HepG2 (cell line): ENCODE results near the gene GDF7. TPM values are rescaled to one million over a fixed set of nuclear protein-coding genes. Genes with fewer than 3 reads are reported as not detected.

Experiments used
- AGO2 ChIP-seq: fragments of 200-400 bp; formaldehyde crosslinking; optimal IDR thresholded peaks from 2 replicates; pipeline ENCODE3; 2017; ENCODE audit warnings: mild to moderate bottlenecking, low read depth, low read length, moderate library complexity
- DNMT3B ChIP-seq: conservative IDR thresholded peaks from 2 replicates; pipeline ENCODE4 v1.6.1; 2016; ENCODE audit warnings: missing biosample characterization, control low read depth
- HDAC1 ChIP-seq: sonication (generic); formaldehyde crosslinking; IDR thresholded peaks from 2 replicates; pipeline ENCODE4 v1.5.1; 2020; ENCODE audit warnings: mild to moderate bottlenecking, missing genetic modification reagents
- HIVEP1 ChIP-seq: sonication (generic); formaldehyde crosslinking; IDR thresholded peaks from 2 replicates; pipeline ENCODE4 v1.4.0; 2020; ENCODE audit warnings: mild to moderate bottlenecking, missing genetic modification reagents
- KDM5B ChIP-seq: sonication (generic); formaldehyde crosslinking; IDR thresholded peaks from 2 replicates; pipeline ENCODE4 v1.4.0; 2020; ENCODE audit warnings: missing genetic modification reagents, mild to moderate bottlenecking, borderline replicate concordance
- KLF11 ChIP-seq: IDR thresholded peaks from 2 replicates; pipeline ENCODE4 v1.6.1; 2016; ENCODE audit warnings: missing compliant biosample characterization
- PPARG ChIP-seq: conservative IDR thresholded peaks from 2 replicates; pipeline ENCODE4 v1.6.1; 2016; ENCODE audit warnings: missing biosample characterization, missing genetic modification reagents
- SALL2 ChIP-seq: sonication (generic); formaldehyde crosslinking; IDR thresholded peaks from 2 replicates; pipeline ENCODE4 v1.8.1; 2023; ENCODE audit warnings: mild to moderate bottlenecking, missing genetic modification reagents, inconsistent platforms
- SATB2 ChIP-seq: sonication (generic); formaldehyde crosslinking; IDR thresholded peaks from 2 replicates; pipeline ENCODE4 v1.5.0; 2020; ENCODE audit warnings: missing genetic modification reagents
- SIX4 ChIP-seq: sonication (generic); formaldehyde crosslinking; IDR thresholded peaks from 2 replicates; pipeline ENCODE4 v1.4.0; 2020; ENCODE audit warnings: missing genetic modification reagents
- SP4 ChIP-seq: sonication (generic); formaldehyde crosslinking; IDR thresholded peaks from 2 replicates; pipeline ENCODE4 v1.8.1; 2023; ENCODE audit warnings: mild to moderate bottlenecking, missing genetic modification reagents
- SRSF1 ChIP-seq: fragments of 200-400 bp; formaldehyde crosslinking; optimal IDR thresholded peaks from 2 replicates; pipeline ENCODE3; 2017; ENCODE audit warnings: mild to moderate bottlenecking, low read depth, low read length, moderate library complexity
- TEAD3 ChIP-seq: optimal IDR thresholded peaks from 2 replicates; pipeline ENCODE3; 2016; ENCODE audit warnings: borderline replicate concordance
- U2AF2 ChIP-seq: fragments of 200-400 bp; formaldehyde crosslinking; IDR thresholded peaks from 2 replicates; pipeline ENCODE4 v1.6.1; 2017; ENCODE audit warnings: low read depth, mild to moderate bottlenecking, low read length
- ZNF101 ChIP-seq: sonication (generic); formaldehyde crosslinking; IDR thresholded peaks from 2 replicates; pipeline ENCODE4 v1.4.0; 2020; ENCODE audit warnings: mild to moderate bottlenecking, low read depth, missing genetic modification reagents, borderline replicate concordance
- ZNF232 ChIP-seq: sonication (generic); formaldehyde crosslinking; IDR thresholded peaks from 2 replicates; pipeline ENCODE4 v1.4.0; 2020; ENCODE audit warnings: missing genetic modification reagents, borderline replicate concordance
- ZNF460 ChIP-seq: sonication (generic); formaldehyde crosslinking; IDR thresholded peaks from 2 replicates; pipeline ENCODE4 v1.5.1; 2020; ENCODE audit warnings: missing genetic modification reagents, mild to moderate bottlenecking, borderline replicate concordance
- ZNF510 ChIP-seq: sonication (generic); formaldehyde crosslinking; IDR thresholded peaks from 2 replicates; pipeline ENCODE4 v1.4.0; 2020; ENCODE audit warnings: low read depth, mild to moderate bottlenecking, missing genetic modification reagents
- ZNF567 ChIP-seq: sonication (generic); formaldehyde crosslinking; IDR thresholded peaks from 2 replicates; pipeline ENCODE4 v1.8.1; 2023; ENCODE audit warnings: mild to moderate bottlenecking, missing genetic modification reagents, borderline replicate concordance
- ZNF775 ChIP-seq: sonication (generic); formaldehyde crosslinking; IDR thresholded peaks from 2 replicates; pipeline ENCODE4 v1.4.0; 2020; ENCODE audit warnings: missing genetic modification reagents, mild to moderate bottlenecking, moderate library complexity, borderline replicate concordance
- ZSCAN31 ChIP-seq: sonication (generic); formaldehyde crosslinking; IDR thresholded peaks from 2 replicates; pipeline ENCODE4 v1.5.0; 2020; ENCODE audit warnings: low read depth, mild to moderate bottlenecking, missing genetic modification reagents
- polyA plus RNA-seq, 8 experiments: library from polyadenylated mRNA; depleted of rRNA in 3 of 8; stranded (reverse) in 7 of 8; unstranded in 1 of 8; fragments of >200 nt; fragmentation: Illumina TruSeq in 4 of 8; extraction: Trizol in 4 of 8; gene quantifications; 2 replicates each; pipeline versions ENCODE4 v1.2.1 to v1.2.3, GENCODE V29; 2011 to 2016; ENCODE audit warnings: low read depth in 4 of 8, missing spikeins in 1 of 8, mixed read lengths in 1 of 8; ENCODE audit not compliant: insufficient read depth in 1 of 8
- total RNA-seq, 5 experiments: library from RNA; depleted of rRNA; stranded (reverse); fragments of >200 nt; fragmentation: Illumina TruSeq; extraction: Trizol; gene quantifications; 2 replicates each; pipeline ENCODE4 v1.2.3, GENCODE V29; 2016; ENCODE audit warnings: low read depth in 1 of 5
- TF ChIP-seq, protein P1 (sequence below): sonication (generic); formaldehyde crosslinking; IDR thresholded peaks from 2 replicates; pipeline ENCODE4 v1.4.0; 2020; ENCODE audit warnings: missing genetic modification reagents, borderline replicate concordance
- TF ChIP-seq, protein P2 (sequence below): sonication (generic); formaldehyde crosslinking; IDR thresholded peaks from 2 replicates; pipeline ENCODE4 v1.8.1; 2023; ENCODE audit warnings: mild to moderate bottlenecking, missing genetic modification reagents
- TF ChIP-seq, protein P3 (sequence below): sonication (generic); formaldehyde crosslinking; IDR thresholded peaks from 2 replicates; pipeline ENCODE4 v1.5.1; 2020; ENCODE audit warnings: mild to moderate bottlenecking, moderate library complexity, missing genetic modification reagents

GDF7 gene
- total and polyA plus RNA-seq, 2 of the 13 experiments (the other 11 are each of a cell fraction or from before 2014, with no cell fraction given), result 1.6 to 15.0 TPM

DNA sequence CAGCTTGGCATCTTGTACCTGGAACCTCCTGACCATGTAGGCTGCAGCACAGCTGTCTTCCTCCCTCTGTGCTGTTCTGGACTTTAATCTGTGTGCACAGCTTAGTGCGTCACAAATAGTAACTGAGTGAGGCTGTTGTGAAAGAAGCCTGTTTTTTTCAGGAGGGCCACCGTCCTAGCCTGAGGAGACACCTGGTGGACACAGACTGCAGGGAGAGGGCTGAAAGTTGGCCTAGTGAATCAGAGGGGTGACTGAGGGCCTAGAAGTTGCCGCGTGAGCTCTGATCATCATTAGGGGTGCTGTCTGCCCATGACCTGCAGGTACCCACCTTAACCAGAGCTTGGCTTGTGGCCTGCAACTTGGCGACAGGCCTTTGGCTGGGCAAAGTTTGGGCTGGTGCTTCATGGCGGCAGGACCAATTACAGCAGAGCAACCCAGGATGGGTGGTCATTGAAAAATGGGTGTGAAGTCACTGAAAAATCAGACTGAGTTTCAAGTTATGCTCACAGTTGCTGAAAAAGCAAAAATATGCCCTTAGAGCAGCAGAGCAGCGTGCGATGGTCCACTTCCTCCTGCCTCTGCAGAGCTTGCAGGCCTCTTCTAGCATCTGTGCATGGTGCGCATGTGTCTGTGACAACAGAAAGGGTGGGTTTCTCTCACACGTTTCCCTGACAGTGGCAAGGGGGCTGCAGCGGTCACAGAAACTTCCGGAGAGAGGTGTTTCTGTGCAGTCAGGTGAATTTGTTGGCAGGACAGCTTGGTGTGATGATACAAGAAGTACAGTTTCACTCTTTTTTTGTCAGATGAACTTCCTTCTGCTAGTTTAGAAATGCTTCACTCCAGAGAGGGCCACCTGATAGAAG is 9.6 kb downstream of the GDF7 start (continued):
- TF ChIP-seq, protein P1, sequence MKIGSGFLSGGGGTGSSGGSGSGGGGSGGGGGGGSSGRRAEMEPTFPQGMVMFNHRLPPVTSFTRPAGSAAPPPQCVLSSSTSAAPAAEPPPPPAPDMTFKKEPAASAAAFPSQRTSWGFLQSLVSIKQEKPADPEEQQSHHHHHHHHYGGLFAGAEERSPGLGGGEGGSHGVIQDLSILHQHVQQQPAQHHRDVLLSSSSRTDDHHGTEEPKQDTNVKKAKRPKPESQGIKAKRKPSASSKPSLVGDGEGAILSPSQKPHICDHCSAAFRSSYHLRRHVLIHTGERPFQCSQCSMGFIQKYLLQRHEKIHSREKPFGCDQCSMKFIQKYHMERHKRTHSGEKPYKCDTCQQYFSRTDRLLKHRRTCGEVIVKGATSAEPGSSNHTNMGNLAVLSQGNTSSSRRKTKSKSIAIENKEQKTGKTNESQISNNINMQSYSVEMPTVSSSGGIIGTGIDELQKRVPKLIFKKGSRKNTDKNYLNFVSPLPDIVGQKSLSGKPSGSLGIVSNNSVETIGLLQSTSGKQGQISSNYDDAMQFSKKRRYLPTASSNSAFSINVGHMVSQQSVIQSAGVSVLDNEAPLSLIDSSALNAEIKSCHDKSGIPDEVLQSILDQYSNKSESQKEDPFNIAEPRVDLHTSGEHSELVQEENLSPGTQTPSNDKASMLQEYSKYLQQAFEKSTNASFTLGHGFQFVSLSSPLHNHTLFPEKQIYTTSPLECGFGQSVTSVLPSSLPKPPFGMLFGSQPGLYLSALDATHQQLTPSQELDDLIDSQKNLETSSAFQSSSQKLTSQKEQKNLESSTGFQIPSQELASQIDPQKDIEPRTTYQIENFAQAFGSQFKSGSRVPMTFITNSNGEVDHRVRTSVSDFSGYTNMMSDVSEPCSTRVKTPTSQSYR, result peak; percentile 68; the same call in 1 of the 2 replicates
- TF ChIP-seq SP4 (CRISPR knock-in tag) (peak; percentile 68; the same call in 1 of the 2 replicates), ZNF101 (CRISPR knock-in tag) (peak; percentile 80; the same call in 1 of the 2 replicates), DNMT3B (CRISPR knock-in tag) (peak; percentile 81; the same call in 1 of the 2 replicates), HIVEP1 (CRISPR knock-in tag) (peak; percentile 81), ZNF510 (CRISPR knock-in tag) (0 out of 2 replicates have a peak, but pooled peaks have one; percentile 49), ZNF775 (CRISPR knock-in tag) (0 out of 2 replicates have a peak, but pooled peaks have one; percentile 11), KLF11 (CRISPR knock-in tag) (peak; percentile 83), ZNF567 (peak; percentile 85; the same call in 1 of the 2 replicates), ZNF460 (no peak), TEAD3 (CRISPR knock-in tag) (peak; percentile 92), SRSF1 (no peak), SIX4 (peak; percentile 73), SALL2 (CRISPR knock-in tag) (peak; percentile 37; the same call in 1 of the 2 replicates), ZNF232 (CRISPR knock-in tag) (0 out of 2 replicates have a peak, but pooled peaks have one; percentile 56), KDM5B (CRISPR knock-in tag) (peak; percentile 94), ZSCAN31 (CRISPR knock-in tag) (0 out of 2 replicates have a peak, but pooled peaks have one; percentile 94), U2AF2 (no peak), HDAC1 (peak; percentile 74), PPARG (CRISPR knock-in tag) (peak; percentile 85), AGO2 (no peak), SATB2 (CRISPR knock-in tag) (no peak)
- TF ChIP-seq, protein P2, sequence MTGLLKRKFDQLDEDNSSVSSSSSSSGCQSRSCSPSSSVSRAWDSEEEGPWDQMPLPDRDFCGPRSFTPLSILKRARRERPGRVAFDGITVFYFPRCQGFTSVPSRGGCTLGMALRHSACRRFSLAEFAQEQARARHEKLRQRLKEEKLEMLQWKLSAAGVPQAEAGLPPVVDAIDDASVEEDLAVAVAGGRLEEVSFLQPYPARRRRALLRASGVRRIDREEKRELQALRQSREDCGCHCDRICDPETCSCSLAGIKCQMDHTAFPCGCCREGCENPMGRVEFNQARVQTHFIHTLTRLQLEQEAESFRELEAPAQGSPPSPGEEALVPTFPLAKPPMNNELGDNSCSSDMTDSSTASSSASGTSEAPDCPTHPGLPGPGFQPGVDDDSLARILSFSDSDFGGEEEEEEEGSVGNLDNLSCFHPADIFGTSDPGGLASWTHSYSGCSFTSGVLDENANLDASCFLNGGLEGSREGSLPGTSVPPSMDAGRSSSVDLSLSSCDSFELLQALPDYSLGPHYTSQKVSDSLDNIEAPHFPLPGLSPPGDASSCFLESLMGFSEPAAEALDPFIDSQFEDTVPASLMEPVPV (CRISPR knock-in tag), result peak; percentile 66; the same call in 1 of the 2 replicates
- TF ChIP-seq, protein P3, sequence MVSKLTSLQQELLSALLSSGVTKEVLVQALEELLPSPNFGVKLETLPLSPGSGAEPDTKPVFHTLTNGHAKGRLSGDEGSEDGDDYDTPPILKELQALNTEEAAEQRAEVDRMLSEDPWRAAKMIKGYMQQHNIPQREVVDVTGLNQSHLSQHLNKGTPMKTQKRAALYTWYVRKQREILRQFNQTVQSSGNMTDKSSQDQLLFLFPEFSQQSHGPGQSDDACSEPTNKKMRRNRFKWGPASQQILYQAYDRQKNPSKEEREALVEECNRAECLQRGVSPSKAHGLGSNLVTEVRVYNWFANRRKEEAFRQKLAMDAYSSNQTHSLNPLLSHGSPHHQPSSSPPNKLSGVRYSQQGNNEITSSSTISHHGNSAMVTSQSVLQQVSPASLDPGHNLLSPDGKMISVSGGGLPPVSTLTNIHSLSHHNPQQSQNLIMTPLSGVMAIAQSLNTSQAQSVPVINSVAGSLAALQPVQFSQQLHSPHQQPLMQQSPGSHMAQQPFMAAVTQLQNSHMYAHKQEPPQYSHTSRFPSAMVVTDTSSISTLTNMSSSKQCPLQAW (CRISPR knock-in tag), result peak; percentile 98
